H9 (cell line): ENCODE measurements around the gene ARFIP1. TPM values are rescaled to one million over a fixed set of nuclear protein-coding genes. Genes with fewer than 3 reads are reported as not detected.

Source experiments
- DNase-seq: peaks from one replicate; pipeline ENCODE4 v3.0.0-alpha.2; 2017
- H2AFZ ChIP-seq: one replicate; pipeline ENCODE4 v1.6.1; 2013; ENCODE audit warnings: mild to moderate bottlenecking, low read length, control low read depth, moderate library complexity
- H2AK5ac ChIP-seq: 2 replicates; pipeline ENCODE4 v1.6.1; 2013; ENCODE audit warnings: low read length, control low read depth, mixed read lengths; ENCODE audit not compliant: insufficient read length
- H2BK120ac ChIP-seq: one replicate; pipeline ENCODE4 v1.6.1; 2013; ENCODE audit warnings: low read depth, mild to moderate bottlenecking, low read length, control low read depth, inconsistent platforms; ENCODE audit not compliant: poor library complexity, severe bottlenecking
- H2BK12ac ChIP-seq: 2 replicates; pipeline ENCODE4 v1.6.1; 2013; ENCODE audit warnings: low read length, control low read depth, mixed read lengths, low read depth; ENCODE audit not compliant: insufficient read length
- H2BK15ac ChIP-seq: 2 replicates; pipeline ENCODE4 v1.6.1; 2013; ENCODE audit warnings: low read depth, low read length, control low read depth
- H2BK20ac ChIP-seq: one replicate; pipeline ENCODE4 v1.6.1; 2013; ENCODE audit warnings: low read depth, mild to moderate bottlenecking, low read length, control low read depth, inconsistent platforms; ENCODE audit not compliant: poor library complexity, severe bottlenecking
- H2BK5ac ChIP-seq: 2 replicates; pipeline ENCODE4 v1.6.1; 2013; ENCODE audit warnings: low read length, control low read depth, mixed read lengths; ENCODE audit not compliant: insufficient read length
- H3K14ac ChIP-seq: 2 replicates; pipeline ENCODE4 v1.6.1; 2013; ENCODE audit warnings: low read length, control low read depth; ENCODE audit not compliant: insufficient read depth
- H3K18ac ChIP-seq: 2 replicates; pipeline ENCODE4 v1.6.1; 2013; ENCODE audit warnings: low read depth, mild to moderate bottlenecking, mixed read lengths, low read length, control low read depth; ENCODE audit not compliant: insufficient read length
- H3K23ac ChIP-seq: 2 replicates; pipeline ENCODE4 v1.6.1; 2013; ENCODE audit warnings: low read length, control low read depth, mixed read lengths, low read depth; ENCODE audit not compliant: insufficient read length
- H3K23me2 ChIP-seq: 2 replicates; pipeline ENCODE4 v1.6.1; 2013; ENCODE audit warnings: low read depth, mild to moderate bottlenecking, mixed read lengths, low read length, control low read depth; ENCODE audit not compliant: insufficient read length, poor library complexity, severe bottlenecking
- H3K27ac ChIP-seq: 2 replicates; pipeline ENCODE4 v1.5.1; 2013; ENCODE audit warnings: low read length, control low read depth, mixed read lengths, low read depth; ENCODE audit not compliant: insufficient read length
- H3K27me3 ChIP-seq: 2 replicates; pipeline ENCODE4 v1.6.1; 2013; ENCODE audit warnings: low read length, control low read depth, inconsistent platforms; ENCODE audit not compliant: insufficient read depth
- H3K4ac ChIP-seq: 2 replicates; pipeline ENCODE4 v1.6.1; 2013; ENCODE audit warnings: low read depth, mild to moderate bottlenecking, control low read depth, inconsistent platforms, low read length, moderate library complexity
- H3K4me1 ChIP-seq: 2 replicates; pipeline ENCODE4 v1.6.1; 2013; ENCODE audit warnings: low read length, control low read depth, inconsistent platforms; ENCODE audit not compliant: insufficient read depth
- H3K4me2 ChIP-seq: 2 replicates; pipeline ENCODE4 v1.6.1; 2013; ENCODE audit warnings: low read length, control low read depth, mixed read lengths; ENCODE audit not compliant: insufficient read length, insufficient read depth
- H3K56ac ChIP-seq: 2 replicates; pipeline ENCODE4 v1.6.1; 2013; ENCODE audit warnings: low read depth, mild to moderate bottlenecking, mixed read lengths, low read length, control low read depth; ENCODE audit not compliant: insufficient read length
- H3K79me1 ChIP-seq: 2 replicates; pipeline ENCODE4 v1.6.1; 2013; ENCODE audit warnings: low read depth, mild to moderate bottlenecking, moderate library complexity, low read length, control low read depth, inconsistent platforms; ENCODE audit not compliant: insufficient read depth, poor library complexity, severe bottlenecking
- H3K79me2 ChIP-seq: 2 replicates; pipeline ENCODE4 v1.6.1; 2013; ENCODE audit warnings: low read length, control low read depth, inconsistent platforms; ENCODE audit not compliant: insufficient read depth
- H3K9ac ChIP-seq: 2 replicates; pipeline ENCODE4 v1.6.1; 2013; ENCODE audit warnings: low read length, control low read depth, mixed read lengths; ENCODE audit not compliant: insufficient read length; ENCODE audit errors: extremely low read depth
- H3K9me3 ChIP-seq: one replicate; pipeline ENCODE4 v1.6.1; 2013; ENCODE audit warnings: low read depth, low read length, inconsistent platforms; ENCODE audit not compliant: control insufficient read depth
- H3T11ph ChIP-seq: one replicate; pipeline ENCODE4 v1.6.1; 2013; ENCODE audit warnings: mild to moderate bottlenecking, low read length, control low read depth, inconsistent platforms
- H4K20me1 ChIP-seq: one replicate; pipeline ENCODE4 v1.6.1; 2013; ENCODE audit not compliant: control insufficient read depth, insufficient read length, insufficient read depth
- H4K5ac ChIP-seq: 2 replicates; pipeline ENCODE4 v1.6.1; 2013; ENCODE audit warnings: low read depth, mild to moderate bottlenecking, mixed read lengths, low read length, control low read depth; ENCODE audit not compliant: insufficient read length
- H4K8ac ChIP-seq: replicated peaks from 2 replicates; pipeline ENCODE4 v1.6.1; 2013; ENCODE audit warnings: low read length, control low read depth, mixed read lengths, low read depth; ENCODE audit not compliant: insufficient read length
- H4K91ac ChIP-seq: 2 replicates; pipeline ENCODE4 v1.6.1; 2013; ENCODE audit warnings: low read depth, mild to moderate bottlenecking, moderate library complexity, mixed read lengths, low read length, control low read depth; ENCODE audit not compliant: insufficient read length
- H3K27ac Mint-ChIP-seq, 3 experiments: 2 replicates in 2 of 3; 3 replicates in 1 of 3; pipeline ENCODE4 v1.8.0; 2020 to 2021; ENCODE audit warnings: mixed read lengths in 3 of 3, mild to moderate bottlenecking in 1 of 3, moderate library complexity in 1 of 3
- H3K27me3 Mint-ChIP-seq: 2 replicates; pipeline ENCODE4 v1.8.0; 2021; ENCODE audit warnings: low read depth, mild to moderate bottlenecking, moderate library complexity, mixed read lengths
- H3K36me3 Mint-ChIP-seq, 3 experiments: 2 replicates in 2 of 3; 3 replicates in 1 of 3; pipeline ENCODE4 v1.8.0; 2020 to 2021; ENCODE audit warnings: low read depth in 3 of 3, mixed read lengths in 3 of 3; ENCODE audit not compliant: insufficient read depth in 1 of 3
- H3K4me1 Mint-ChIP-seq, 2 experiments: 2 replicates each; pipeline ENCODE4 v1.8.0; 2020; ENCODE audit warnings: mixed read lengths in 2 of 2
- H3K4me3 Mint-ChIP-seq, 2 experiments: 2 replicates in 1 of 2; 3 replicates in 1 of 2; pipeline ENCODE4 v1.8.0; 2020 to 2021; ENCODE audit warnings: mild to moderate bottlenecking in 2 of 2, mixed read lengths in 2 of 2, moderate library complexity in 1 of 2
- H3K9me3 Mint-ChIP-seq, 2 experiments: 2 replicates in 1 of 2; 3 replicates in 1 of 2; pipeline ENCODE4 v1.8.0; 2020; ENCODE audit warnings: mild to moderate bottlenecking in 2 of 2, mixed read lengths in 2 of 2, moderate library complexity in 1 of 2
- WGBS: extraction: QIAGEN DNeasy Blood & Tissue Kit; methylation state at CpG from one replicate; pipeline ENCODE4 v1.1.7; 2013; ENCODE audit warnings: missing lambda C conversion rate, low lambda C conversion rate, mixed read lengths; ENCODE audit not compliant: insufficient read length; ENCODE audit errors: extremely low coverage; 5-methylcytosine and 5-hydroxymethylcytosine counted together
- total RNA-seq: library from RNA; stranded (reverse); gene quantifications from 2 replicates; pipeline ENCODE4 v1.2.1, GENCODE V29; 2021
- TF ChIP-seq, protein P1 (sequence below): fragments of 200-600 bp; sonication (generic); conservative IDR thresholded peaks from 3 replicates; pipeline ENCODE4 v1.8.0; 2021; ENCODE audit warnings: antibody characterized with exemption, mild to moderate bottlenecking

The ARFIP1 gene
- total RNA-seq, 1 experiment from 2014 or later = 30.8 TPM

DNA sequence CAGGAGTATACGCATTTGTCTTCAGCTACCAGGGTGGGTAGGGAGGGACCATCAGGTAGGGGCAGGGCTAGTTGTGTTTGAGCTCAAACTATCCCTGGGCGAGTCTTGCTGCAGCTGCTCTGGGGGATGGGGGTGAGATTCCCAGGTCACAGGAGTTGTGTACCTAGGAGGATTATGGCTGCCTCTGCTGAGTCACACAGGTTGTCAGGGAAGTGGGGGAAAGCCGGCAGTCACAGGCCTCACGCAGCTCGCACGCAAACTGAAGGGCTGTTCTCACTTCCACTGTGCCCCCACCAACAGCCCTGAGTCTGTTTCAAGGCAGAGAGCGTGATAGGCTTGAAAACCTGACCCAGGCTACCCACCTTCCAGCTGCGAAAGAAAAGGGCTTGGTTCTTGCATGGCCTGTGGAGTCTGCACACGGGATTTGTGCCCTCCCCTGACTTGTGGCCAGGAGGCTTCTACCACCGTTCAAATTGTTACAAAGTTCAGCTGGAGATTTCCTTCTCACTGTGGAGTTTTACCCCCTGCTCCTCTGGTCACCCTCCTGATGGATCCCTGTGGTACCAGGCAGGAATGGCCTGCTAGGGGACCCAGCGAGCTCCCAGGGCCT, 63.8 kb downstream of the ARFIP1 start:
- no peak overlapping the region for H2BK5ac ChIP-seq
- no peak overlapping the region for H3K56ac ChIP-seq
- H2BK20ac ChIP-seq = no peak overlapping the region
- Mint-ChIP-seq H3K27ac (peak overlapping the region; percentile 76 to 93 (median 82)), H3K27me3 (no peaks in the 10 kb centered on the region), H3K4me3 (no peak overlapping the region), H3K9me3 (peaks cover 29 to 32% of the 10 kb centered on the region in 2 experiments), H3K36me3 (peaks cover 34 to 38% (median 34%) of the 10 kb centered on the region in 3 experiments), H3K4me1 (peaks cover 17 to 26% of the 10 kb centered on the region in 2 experiments)
- no peak overlapping the region; the same call in 1 of the 2 replicates for H2BK15ac ChIP-seq
- H4K91ac ChIP-seq = no peak overlapping the region
- no peak overlapping the region for H3T11ph ChIP-seq
- H3K4me1 ChIP-seq = no peaks in the 10 kb centered on the region; the same call in 1 of the 2 replicates
- H3K9me3 ChIP-seq = no peaks in the 10 kb centered on the region
- DNase-seq = peak; percentile 30
- no CpG with 5 or more reads among the region's 11 CpGs for WGBS
- H3K14ac ChIP-seq = peak overlapping the region; percentile 21; the same call in 1 of the 2 replicates
- no peak overlapping the region for H2BK120ac ChIP-seq
- no peak overlapping the region for H3K9ac ChIP-seq
- no peak overlapping the region for H3K23ac ChIP-seq
- H2BK12ac ChIP-seq = no peak overlapping the region
- H3K27ac ChIP-seq = no peak overlapping the region
- no peaks in the 10 kb centered on the region for H3K23me2 ChIP-seq
- no peak overlapping the region for H3K4me2 ChIP-seq
- no peak overlapping the region for H3K18ac ChIP-seq
- no peak overlapping the region for H4K5ac ChIP-seq
- no peak overlapping the region for H4K8ac ChIP-seq
- TF ChIP-seq, protein P1, sequence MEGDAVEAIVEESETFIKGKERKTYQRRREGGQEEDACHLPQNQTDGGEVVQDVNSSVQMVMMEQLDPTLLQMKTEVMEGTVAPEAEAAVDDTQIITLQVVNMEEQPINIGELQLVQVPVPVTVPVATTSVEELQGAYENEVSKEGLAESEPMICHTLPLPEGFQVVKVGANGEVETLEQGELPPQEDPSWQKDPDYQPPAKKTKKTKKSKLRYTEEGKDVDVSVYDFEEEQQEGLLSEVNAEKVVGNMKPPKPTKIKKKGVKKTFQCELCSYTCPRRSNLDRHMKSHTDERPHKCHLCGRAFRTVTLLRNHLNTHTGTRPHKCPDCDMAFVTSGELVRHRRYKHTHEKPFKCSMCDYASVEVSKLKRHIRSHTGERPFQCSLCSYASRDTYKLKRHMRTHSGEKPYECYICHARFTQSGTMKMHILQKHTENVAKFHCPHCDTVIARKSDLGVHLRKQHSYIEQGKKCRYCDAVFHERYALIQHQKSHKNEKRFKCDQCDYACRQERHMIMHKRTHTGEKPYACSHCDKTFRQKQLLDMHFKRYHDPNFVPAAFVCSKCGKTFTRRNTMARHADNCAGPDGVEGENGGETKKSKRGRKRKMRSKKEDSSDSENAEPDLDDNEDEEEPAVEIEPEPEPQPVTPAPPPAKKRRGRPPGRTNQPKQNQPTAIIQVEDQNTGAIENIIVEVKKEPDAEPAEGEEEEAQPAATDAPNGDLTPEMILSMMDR = no peak
- no peaks in the 10 kb centered on the region; the same call in 1 of the 2 replicates for H3K79me2 ChIP-seq
- H2AK5ac ChIP-seq = no peak overlapping the region
- H3K4ac ChIP-seq = no peak overlapping the region; the same call in 1 of the 2 replicates
- H2AFZ ChIP-seq = no peak overlapping the region
- no peaks in the 10 kb centered on the region for H3K27me3 ChIP-seq
- no peaks in the 10 kb centered on the region for H4K20me1 ChIP-seq
- peaks cover 2% of the 10 kb centered on the region for H3K79me1 ChIP-seq
